Measurements from ENCODE around the gene NUDT10.
"Not testable (repeated sequence)": the region's sequence is repeated elsewhere in the genome, so short reads cannot be mapped to it uniquely, and the experiment has no call there.

Gene NUDT10

GRCh38 chrX:51332188-51332942 is at the start of gene NUDT10:
TSS of gene NUDT10 (plus strand) at chrX:51332822. CDS start at chrX:51332966, 144 bp downstream.
- H3K27ac ChIP-seq = peak within 1 kb of the TSS in 1 of 2 donors; percentile 44
- peak in 1 of 2 donors; percentile 67 for DNase-seq

GRCh38 chrX:51292421-51292820 is 40.2 kb upstream of the NUDT10 start:
- TF ChIP-seq CTCF (IDR thresholded peaks at IDR 0.05) = no peak
- no peak for DNase-seq
- intact Hi-C loops (cut with DNase I; ENCODE audit: low total_unique reads) = no loop called here
- H3K36me3 ChIP-seq = no peaks in the 10 kb centered on the region
- H3K4me1 ChIP-seq = no peaks in the 10 kb centered on the region
- no peaks in the 10 kb centered on the region for H3K9me3 ChIP-seq
- no peaks in the 10 kb centered on the region for H3K27me3 ChIP-seq
- H3K4me3 ChIP-seq = no peak overlapping the region
- H3K27ac ChIP-seq = no peak overlapping the region

More at GRCh38 chrX:51332188-51332942, at the start of gene NUDT10:
- intact Hi-C loops (cut with DNase I; ENCODE audit: low total_unique reads) = loop anchor here (10.0 kb wide), 1 partner anchor 82 kb away; no protein-coding TSS in a partner anchor
- no peaks in the 10 kb centered on the region for H3K9me3 ChIP-seq
- peak within 1 kb of the TSS; percentile 55 to 57 for H3K4me3 ChIP-seq
- H3K27me3 ChIP-seq = no peaks in the 10 kb centered on the region
- TF ChIP-seq CTCF (IDR thresholded peaks at IDR 0.05) = no peak
- H3K36me3 ChIP-seq = no peaks in the 10 kb centered on the region
- no peaks in the 10 kb centered on the region for H3K4me1 ChIP-seq

- no peaks in the 10 kb centered on the region for H3K9me3 ChIP-seq
- no peak for DNase-seq
- intact Hi-C loops (cut with DNase I; ENCODE audit: low total_unique reads) = no loop called here
- H3K27me3 ChIP-seq = no peaks in the 10 kb centered on the region
- TF ChIP-seq CTCF (IDR thresholded peaks at IDR 0.05) = no peak
- no peak overlapping the region for H3K27ac ChIP-seq
- H3K4me1 ChIP-seq = no peaks in the 10 kb centered on the region
- no peak overlapping the region for H3K4me3 ChIP-seq
- H3K36me3 ChIP-seq = no peaks in the 10 kb centered on the region
Measured at GRCh38 chrX:51296138-51296537, 36.5 kb upstream of the NUDT10 start.

GRCh38 chrX:51316271-51316670 is 16.4 kb upstream of the NUDT10 start:
- Histone ChIP-seq H3K9me3 (no peaks in the 10 kb centered on the region), H3K4me1 (no peaks in the 10 kb centered on the region), H3K27me3 (no peaks in the 10 kb centered on the region), H3K27ac (no peak overlapping the region), H3K4me3 (no peak overlapping the region), H3K36me3 (no peaks in the 10 kb centered on the region)
- intact Hi-C loops (cut with DNase I; ENCODE audit: low total_unique reads) = no loop called here
- no peak for TF ChIP-seq CTCF (IDR thresholded peaks at IDR 0.05)
- no peak for DNase-seq

GRCh38 chrX:51332943-51333785 is 542 bp downstream of the NUDT10 start:
- DNase-seq = not testable (repeated sequence)
- peak overlapping the region in 1 of 2 donors; percentile 44 for H3K27ac ChIP-seq
- intact Hi-C loops (cut with DNase I; ENCODE audit: low total_unique reads) = loop anchor here (10.0 kb wide), 1 partner anchor 82 kb away; no protein-coding TSS in a partner anchor

GRCh38 chrX:51334276-51334675 is 1.7 kb downstream of the NUDT10 start:
- H3K36me3 ChIP-seq = no peaks in the 10 kb centered on the region
- H3K27me3 ChIP-seq = no peaks in the 10 kb centered on the region
- no peak overlapping the region for H3K27ac ChIP-seq
- DNase-seq = no peak
- no peak overlapping the region for H3K4me3 ChIP-seq
- H3K4me1 ChIP-seq = no peaks in the 10 kb centered on the region
- intact Hi-C loops (cut with DNase I; ENCODE audit: low total_unique reads) = loop anchor here (10.0 kb wide), 1 partner anchor 81 kb away; no protein-coding TSS in a partner anchor
- no peak for TF ChIP-seq CTCF (IDR thresholded peaks at IDR 0.05)
- no peaks in the 10 kb centered on the region for H3K9me3 ChIP-seq

More at GRCh38 chrX:51332943-51333785, 542 bp downstream of the NUDT10 start:
- not testable (repeated sequence) for H3K9me3 ChIP-seq, H3K4me1 ChIP-seq, H3K36me3 ChIP-seq, H3K27me3 ChIP-seq
- H3K4me3 ChIP-seq = peak overlapping the region; percentile 55 to 57

Data from tibial artery (tissue), 4 donors.